Measurements from ENCODE around the gene RNF145. TPM values are rescaled to one million over a fixed set of nuclear protein-coding genes. Genes with fewer than 3 reads are reported as not detected.
A peak's percentile ranks its signal among the peaks of the same experiment; 100 is the strongest.
"Not testable (repeated sequence)": the region's sequence is repeated elsewhere in the genome, so short reads cannot be mapped to it uniquely, and the experiment has no call there.

RNF145 gene
- total RNA-seq, 4 donors from 2014 or later, result 6.7 to 20.8 (median 9.7) TPM

- TF ChIP-seq POLR2A (IDR thresholded peaks at IDR 0.05) (no peak), CTCF (IDR thresholded peaks at IDR 0.05 in 4 of 5, conservative IDR thresholded peaks at IDR 0.05 in 1 of 5) (no peak)
- DNase-seq (no peak), ATAC-seq (peak in 1 of 2 donors; percentile 84)
- Histone ChIP-seq H3K27ac (no peak overlapping the region), H3K27me3 (no peaks in the 10 kb centered on the region), H3K36me3 (no peaks in the 10 kb centered on the region), H3K4me1 (peaks cover 0 to 6% of the 10 kb centered on the region in 2 donors), H3K4me3 (peak overlapping the region in 3 of 4 donors; percentile 14 to 38 (median 19)), H3K9me3 (no peaks in the 10 kb centered on the region)
- in situ Hi-C loops (cut with MboI; ENCODE audit: low sequenced_read_pairs in 4 of 4) (loop anchor here in 2 of 4 donors (5.0 to 25.0 kb wide), 5 partner anchors 558 to 1308 kb away; no protein-coding TSS in a partner anchor), intact Hi-C loops (cut with DNase I; ENCODE audit: low total_unique reads) (no loop called here)
These were observed 88.9 kb downstream of the RNF145 start for GRCh38 chr5:159120446-159120845.

DNA sequence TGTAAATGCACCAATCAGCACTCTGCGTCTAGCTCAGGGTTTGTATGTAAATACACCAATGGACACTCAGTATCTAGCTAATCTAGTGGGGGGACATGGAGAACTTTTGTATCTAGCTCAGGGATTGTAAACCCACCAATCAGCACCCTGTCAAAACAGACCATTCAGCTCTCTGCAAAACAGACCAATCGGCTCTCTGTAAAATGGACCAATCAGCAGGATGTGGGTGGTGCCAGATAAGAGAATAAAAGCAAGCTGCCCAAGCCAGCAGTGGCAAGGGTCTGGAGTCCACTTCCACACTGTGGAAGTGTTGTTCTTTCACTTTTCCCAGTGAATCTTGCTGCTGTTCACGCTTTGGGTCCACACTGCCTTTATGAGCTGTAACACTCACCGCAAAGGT lies 89.5 kb downstream of the RNF145 start:
- in situ Hi-C loops (cut with MboI; ENCODE audit: low sequenced_read_pairs in 4 of 4), result loop anchor here in 2 of 4 donors (5.0 to 25.0 kb wide), 5 partner anchors 558 to 1308 kb away; no protein-coding TSS in a partner anchor
- ATAC-seq, H3K4me1 ChIP-seq: not testable (repeated sequence)

DNA sequence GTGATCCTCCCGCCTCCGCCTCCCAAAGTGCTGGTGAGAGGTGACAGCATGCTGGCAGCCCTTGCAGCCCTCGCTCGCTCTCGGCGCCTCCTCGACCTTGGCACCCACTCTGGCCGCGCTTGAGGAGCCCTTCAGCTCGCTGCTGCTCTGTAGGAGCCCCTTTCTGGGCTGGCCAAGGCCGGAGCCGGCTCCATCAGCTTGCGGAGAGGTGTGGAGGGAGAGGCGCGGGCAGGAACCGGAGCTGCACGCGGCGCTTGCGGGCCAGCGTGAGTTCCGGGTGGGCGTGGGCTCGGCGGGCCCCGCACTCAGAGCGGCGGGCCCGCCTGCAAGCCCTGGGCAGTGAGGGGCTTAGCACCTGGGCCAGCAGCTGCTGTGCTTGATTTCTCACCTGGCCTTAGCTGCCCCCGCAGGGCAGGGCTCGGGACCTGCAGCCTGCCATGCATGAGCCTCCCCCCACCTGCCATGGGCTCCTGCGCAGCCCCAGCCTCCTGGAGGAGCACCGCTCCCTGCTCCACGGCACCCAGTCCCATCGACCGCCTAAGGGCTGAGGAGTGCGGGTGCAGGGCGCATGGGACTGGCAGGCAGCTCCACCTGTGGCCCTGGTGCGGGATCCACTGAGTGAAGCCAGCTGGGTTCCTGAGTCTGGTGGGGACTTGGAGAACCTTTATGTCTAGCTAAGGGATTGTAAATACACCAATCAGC lies 90.2 kb downstream of the RNF145 start:
- H3K9me3 ChIP-seq; H3K27me3 ChIP-seq; H3K4me3 ChIP-seq; H3K27ac ChIP-seq; H3K36me3 ChIP-seq; H3K4me1 ChIP-seq; ATAC-seq; DNase-seq; intact Hi-C loops (cut with DNase I; ENCODE audit: low total_unique reads): not testable (repeated sequence)
- in situ Hi-C loops (cut with MboI; ENCODE audit: low sequenced_read_pairs in 4 of 4), result loop anchor here in 2 of 4 donors (25.0 kb wide), 4 partner anchors 557 to 1307 kb away; no protein-coding TSS in a partner anchor

More for the DNA sequence above, 89.5 kb downstream of the RNF145 start:
- intact Hi-C loops (cut with DNase I; ENCODE audit: low total_unique reads); H3K9me3 ChIP-seq; H3K27ac ChIP-seq; H3K27me3 ChIP-seq; H3K36me3 ChIP-seq; DNase-seq: not testable (repeated sequence)
- peak overlapping the region in 1 of 4 donors; percentile 19 for H3K4me3 ChIP-seq

DNA sequence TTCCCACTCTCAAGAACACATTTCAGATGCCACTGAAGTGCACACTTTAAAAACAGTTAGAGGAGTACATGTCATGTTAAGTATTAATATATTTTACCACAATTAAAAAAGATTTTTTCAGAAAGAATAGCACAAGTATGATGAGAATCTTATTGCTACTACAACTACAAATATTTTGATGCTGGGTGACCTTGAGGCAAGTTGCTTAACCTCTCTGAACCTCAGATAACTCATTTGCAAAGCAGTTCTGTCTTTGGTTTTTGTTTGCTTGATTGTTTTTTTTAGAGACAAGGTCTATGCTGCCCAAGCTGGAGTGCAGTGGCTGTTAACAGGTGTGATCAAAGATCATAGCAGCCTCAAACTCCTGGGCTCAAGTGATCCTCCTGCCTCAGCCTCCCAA lies 95.9 kb downstream of the RNF145 start:
- Histone ChIP-seq H3K4me3 (no peak overlapping the region), H3K4me1 (peaks cover 0 to 6% of the 10 kb centered on the region in 2 donors), H3K27me3 (peaks cover 0 to 4% (median 0%) of the 10 kb centered on the region in 3 donors), H3K27ac (no peak overlapping the region), H3K9me3 (no peaks in the 10 kb centered on the region), H3K36me3 (no peaks in the 10 kb centered on the region)
- DNase-seq (no peak), ATAC-seq (no peak)
- TF ChIP-seq CTCF (IDR thresholded peaks at IDR 0.05 in 4 of 5, conservative IDR thresholded peaks at IDR 0.05 in 1 of 5) (no peak), POLR2A (IDR thresholded peaks at IDR 0.05) (no peak)
- in situ Hi-C loops (cut with MboI; ENCODE audit: low sequenced_read_pairs in 4 of 4) (loop anchor here in 3 of 4 donors (5.0 to 25.0 kb wide), 5 partner anchors 421 to 1301 kb away; no protein-coding TSS in a partner anchor), intact Hi-C loops (cut with DNase I; ENCODE audit: low total_unique reads) (no loop called here)

DNA sequence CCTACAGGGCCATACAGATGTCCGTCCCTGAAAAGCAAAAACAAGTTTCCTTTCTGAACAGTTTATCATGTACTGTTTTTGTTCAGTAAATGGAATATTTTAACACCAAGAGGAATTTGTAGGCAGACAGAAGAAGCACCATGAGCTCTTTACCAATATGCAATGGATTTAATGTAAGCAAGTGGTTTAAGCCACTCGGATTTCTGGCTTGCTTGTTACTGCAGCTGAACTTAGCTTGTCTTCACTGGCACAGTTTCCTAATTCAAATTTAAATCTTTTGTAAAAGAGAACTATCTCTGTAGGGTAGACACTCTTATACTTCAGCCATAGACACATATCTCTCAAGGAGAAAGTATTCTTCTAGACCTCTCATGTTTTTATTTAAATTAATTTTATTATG lies 96.9 kb downstream of the RNF145 start:
- ATAC-seq (no peak), DNase-seq (no peak)
- H3K4me1 ChIP-seq, result no peaks in the 10 kb centered on the region
- no peak overlapping the region for H3K27ac ChIP-seq
- no peaks in the 10 kb centered on the region for H3K36me3 ChIP-seq
- intact Hi-C loops (cut with DNase I; ENCODE audit: low total_unique reads), result no loop called here
- in situ Hi-C loops (cut with MboI; ENCODE audit: low sequenced_read_pairs in 4 of 4), result loop anchor here in 3 of 4 donors (5.0 to 25.0 kb wide), 5 partner anchors 420 to 1300 kb away; no protein-coding TSS in a partner anchor
- peaks cover 1 to 10% (median 3%) of the 10 kb centered on the region in 3 donors for H3K27me3 ChIP-seq
- no peak overlapping the region for H3K4me3 ChIP-seq
- H3K9me3 ChIP-seq, result no peaks in the 10 kb centered on the region
- TF ChIP-seq CTCF (IDR thresholded peaks at IDR 0.05 in 4 of 5, conservative IDR thresholded peaks at IDR 0.05 in 1 of 5) (no peak), POLR2A (IDR thresholded peaks at IDR 0.05) (no peak)

Other genes with a start within 250 kb of the RNF145 start
- gene EBF1, start 109.6 kb downstream of the RNF145 start, total RNA-seq, result 10 to 100 TPM in 1 of 4 donors, 1 to 10 TPM in 3; 4.9 to 12.0 (median 7.1) TPM
- gene UBLCP1, start 53.7 kb upstream of the RNF145 start, total RNA-seq, result 10 to 100 TPM; 11.1 to 16.0 (median 14.3) TPM
- gene IL12B, start 120.9 kb upstream of the RNF145 start, total RNA-seq, result not detected